HFFc6 (cell line): ENCODE data around the gene PLD5. TPM values are rescaled to one million over a fixed set of nuclear protein-coding genes. Genes with fewer than 3 reads are reported as not detected.

Source experiments
- DNase-seq: peaks from one replicate; pipeline ENCODE4 v3.0.0-alpha.2; 2018
- H3K27ac Mint-ChIP-seq: 2 replicates; pipeline ENCODE4 v1.8.0; 2020; ENCODE audit warnings: mild to moderate bottlenecking, mixed read lengths
- H3K27me3 Mint-ChIP-seq: 2 replicates; pipeline ENCODE4 v1.8.0; 2021; ENCODE audit warnings: mild to moderate bottlenecking, moderate library complexity, mixed read lengths; ENCODE audit not compliant: insufficient read depth
- H3K36me3 Mint-ChIP-seq: 2 replicates; pipeline ENCODE4 v1.8.0; 2021; ENCODE audit warnings: low read depth, mixed read lengths
- H3K4me1 Mint-ChIP-seq: 2 replicates; pipeline ENCODE4 v1.8.0; 2020; ENCODE audit warnings: low read depth, mixed read lengths
- H3K4me3 Mint-ChIP-seq: 2 replicates; pipeline ENCODE4 v1.8.0; 2020; ENCODE audit warnings: mild to moderate bottlenecking, moderate library complexity, mixed read lengths
- H3K9me3 Mint-ChIP-seq: 2 replicates; pipeline ENCODE4 v1.8.0; 2020; ENCODE audit warnings: mild to moderate bottlenecking, mixed read lengths
- total RNA-seq, 6 experiments: library from RNA; stranded (reverse); fragmentation: NEBNext Ultra II Directional; extraction: Animal tissue kit (Norgen Biotek cat#: 25700); gene quantifications; 2 replicates in 1 of 6; 3 replicates in 5 of 6; pipeline ENCODE4 v1.2.3, GENCODE V29; 2021
- TF ChIP-seq, protein P1 (sequence below): fragments of 200-600 bp; sonication (generic); IDR thresholded peaks from 2 replicates; pipeline ENCODE4 v1.5.0; 2021; ENCODE audit warnings: antibody characterized with exemption, mild to moderate bottlenecking

The PLD5 gene
- total RNA-seq, 6 experiments from 2014 or later, result not detected

GRCh38 chr1:242556276-242556675, 31.8 kb upstream of the PLD5 start:
- TF ChIP-seq, protein P1, sequence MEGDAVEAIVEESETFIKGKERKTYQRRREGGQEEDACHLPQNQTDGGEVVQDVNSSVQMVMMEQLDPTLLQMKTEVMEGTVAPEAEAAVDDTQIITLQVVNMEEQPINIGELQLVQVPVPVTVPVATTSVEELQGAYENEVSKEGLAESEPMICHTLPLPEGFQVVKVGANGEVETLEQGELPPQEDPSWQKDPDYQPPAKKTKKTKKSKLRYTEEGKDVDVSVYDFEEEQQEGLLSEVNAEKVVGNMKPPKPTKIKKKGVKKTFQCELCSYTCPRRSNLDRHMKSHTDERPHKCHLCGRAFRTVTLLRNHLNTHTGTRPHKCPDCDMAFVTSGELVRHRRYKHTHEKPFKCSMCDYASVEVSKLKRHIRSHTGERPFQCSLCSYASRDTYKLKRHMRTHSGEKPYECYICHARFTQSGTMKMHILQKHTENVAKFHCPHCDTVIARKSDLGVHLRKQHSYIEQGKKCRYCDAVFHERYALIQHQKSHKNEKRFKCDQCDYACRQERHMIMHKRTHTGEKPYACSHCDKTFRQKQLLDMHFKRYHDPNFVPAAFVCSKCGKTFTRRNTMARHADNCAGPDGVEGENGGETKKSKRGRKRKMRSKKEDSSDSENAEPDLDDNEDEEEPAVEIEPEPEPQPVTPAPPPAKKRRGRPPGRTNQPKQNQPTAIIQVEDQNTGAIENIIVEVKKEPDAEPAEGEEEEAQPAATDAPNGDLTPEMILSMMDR, result no peak
- Mint-ChIP-seq H3K4me1 (no peaks in the 10 kb centered on the region), H3K36me3 (no peaks in the 10 kb centered on the region), H3K9me3 (peaks cover 37% of the 10 kb centered on the region), H3K27me3 (no peaks in the 10 kb centered on the region), H3K27ac (no peak overlapping the region), H3K4me3 (no peak overlapping the region)
- no peak for DNase-seq

GRCh38 chr1:242554577-242554976, 30.1 kb upstream of the PLD5 start:
- Mint-ChIP-seq H3K36me3 (no peaks in the 10 kb centered on the region), H3K4me1 (no peaks in the 10 kb centered on the region), H3K27ac (no peak overlapping the region), H3K4me3 (no peak overlapping the region), H3K27me3 (no peaks in the 10 kb centered on the region), H3K9me3 (peaks cover 28% of the 10 kb centered on the region)
- TF ChIP-seq, protein P1, result no peak
- no peak for DNase-seq

DNA sequence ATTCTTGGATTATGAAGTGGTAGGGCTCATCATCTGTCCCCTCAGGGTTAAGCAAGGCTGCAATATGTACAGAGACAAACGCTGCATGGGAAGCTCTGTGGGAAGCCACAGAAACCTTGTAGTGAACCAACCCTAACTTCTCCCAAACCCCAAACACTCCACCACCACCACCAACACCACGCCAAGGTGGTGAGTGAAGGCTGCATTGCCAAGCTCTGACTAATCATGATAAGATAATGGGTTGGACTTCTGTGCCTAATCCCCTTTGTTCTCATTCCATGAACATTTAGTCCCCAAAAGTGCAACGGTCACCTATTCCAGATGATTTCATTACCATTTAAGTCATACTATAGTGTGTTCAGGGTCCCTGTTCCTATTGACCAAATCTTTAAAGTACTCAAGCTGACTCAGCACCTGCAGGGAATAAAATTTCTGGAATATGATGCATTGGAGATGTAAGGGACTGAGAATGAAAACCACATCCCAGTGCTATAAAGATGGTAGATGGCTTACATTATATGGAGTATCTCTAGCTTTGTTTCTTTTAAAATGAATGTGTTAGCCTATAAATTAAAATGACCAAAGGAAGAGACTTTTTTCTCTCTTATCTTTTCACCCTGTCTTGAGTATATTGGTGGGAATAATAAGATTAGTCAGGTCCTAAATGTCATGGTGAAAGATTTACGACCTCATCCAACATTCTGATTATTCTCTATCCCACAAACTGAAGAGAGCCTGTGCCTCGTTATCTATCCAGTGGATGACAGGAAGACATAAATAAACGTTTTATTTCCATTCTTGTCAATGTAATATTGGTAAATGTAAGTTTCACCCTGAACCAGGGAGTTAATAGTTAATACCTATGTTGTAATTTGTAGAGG, 22.6 kb upstream of the PLD5 start:
- H3K27ac Mint-ChIP-seq, result no peak overlapping the region
- TF ChIP-seq, protein P1, result no peak
- no peaks in the 10 kb centered on the region for H3K36me3 Mint-ChIP-seq

GRCh38 chr1:242546441-242546840, 21.9 kb upstream of the PLD5 start:
- Mint-ChIP-seq H3K9me3 (peaks cover 17% of the 10 kb centered on the region), H3K36me3 (no peaks in the 10 kb centered on the region), H3K4me1 (no peaks in the 10 kb centered on the region), H3K4me3 (no peak overlapping the region), H3K27ac (no peak overlapping the region), H3K27me3 (no peaks in the 10 kb centered on the region)
- DNase-seq, result no peak
- TF ChIP-seq, protein P1, result no peak

More for the DNA sequence above, 22.6 kb upstream of the PLD5 start:
- no peaks in the 10 kb centered on the region for H3K27me3 Mint-ChIP-seq
- H3K9me3 Mint-ChIP-seq, result peaks cover 15% of the 10 kb centered on the region
- no peaks in the 10 kb centered on the region for H3K4me1 Mint-ChIP-seq
- DNase-seq, result no peak
- no peak overlapping the region for H3K4me3 Mint-ChIP-seq

DNA sequence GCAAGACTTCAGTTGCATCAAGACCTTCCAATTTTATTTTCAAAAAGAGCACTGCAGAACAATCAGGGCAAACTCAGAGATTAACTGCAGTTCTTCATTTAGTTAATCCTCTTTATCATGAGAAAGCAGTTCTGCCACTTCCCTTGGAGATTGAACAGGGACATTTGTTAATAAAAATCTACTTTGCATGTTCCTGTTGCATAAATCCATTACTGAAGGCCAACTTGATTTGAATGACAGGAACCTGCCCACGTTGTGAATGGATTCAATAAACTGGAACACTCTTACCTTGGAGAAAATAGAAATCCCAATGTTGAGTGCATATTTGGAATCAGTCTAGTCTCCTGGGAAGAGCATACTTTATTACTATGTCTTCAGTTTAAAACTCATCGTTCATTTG, 19.6 kb upstream of the PLD5 start:
- no peaks in the 10 kb centered on the region for H3K27me3 Mint-ChIP-seq
- H3K4me3 Mint-ChIP-seq, result no peak overlapping the region
- no peaks in the 10 kb centered on the region for H3K36me3 Mint-ChIP-seq
- no peak overlapping the region for H3K27ac Mint-ChIP-seq
- H3K9me3 Mint-ChIP-seq, result peaks cover 22% of the 10 kb centered on the region
- DNase-seq, result no peak
- no peaks in the 10 kb centered on the region for H3K4me1 Mint-ChIP-seq
- TF ChIP-seq, protein P1, result no peak
